Embryonic facial prominence (tissue), 1 donor: Measurements from ENCODE around the gene RFTN1.

Source experiments
- DNase-seq: peaks from one replicate; pipeline ENCODE4 v3.0.0-alpha.2; 2016; ENCODE audit errors: extremely low spot score

The RFTN1 gene

DNA sequence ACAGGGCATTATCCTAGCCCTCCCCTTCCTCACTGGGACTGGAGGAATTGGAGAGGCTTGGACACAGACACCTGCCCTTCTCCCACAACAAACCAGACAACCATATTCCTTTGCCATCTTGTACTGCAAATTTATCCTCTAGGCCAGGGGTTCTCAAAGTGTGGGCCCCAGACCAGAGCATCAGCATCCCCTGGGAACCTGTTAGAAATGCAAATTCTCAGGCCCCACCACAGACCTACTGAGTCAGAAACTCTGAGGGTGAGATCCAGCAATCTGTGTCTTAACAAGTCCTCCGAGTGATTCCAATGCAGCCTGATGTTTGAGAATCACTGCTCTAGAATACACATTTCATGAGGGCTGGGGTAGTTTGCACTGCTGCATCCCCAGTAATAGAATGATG, 133.1 kb downstream of the RFTN1 start:
- DNase-seq: no peak

DNA sequence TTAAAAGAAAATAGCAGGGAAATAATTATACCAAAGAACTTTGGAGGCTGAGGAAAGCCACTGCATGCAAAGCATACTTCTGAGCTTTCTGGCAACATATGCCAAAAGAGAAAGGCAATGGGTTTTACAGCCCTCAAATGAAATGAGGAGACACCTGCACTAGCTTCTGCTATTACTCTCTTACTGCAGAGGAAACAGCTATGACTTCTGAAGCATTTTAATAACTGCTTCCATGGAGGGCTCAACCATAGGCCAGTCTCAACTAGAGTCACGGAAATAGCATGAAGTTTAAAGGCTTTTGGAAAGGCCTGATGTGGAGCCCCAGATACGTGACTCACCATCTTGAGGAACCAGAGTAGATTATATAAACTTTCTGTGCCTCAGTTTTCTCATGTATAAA, 133.7 kb downstream of the RFTN1 start:
- no peak for DNase-seq

DNA sequence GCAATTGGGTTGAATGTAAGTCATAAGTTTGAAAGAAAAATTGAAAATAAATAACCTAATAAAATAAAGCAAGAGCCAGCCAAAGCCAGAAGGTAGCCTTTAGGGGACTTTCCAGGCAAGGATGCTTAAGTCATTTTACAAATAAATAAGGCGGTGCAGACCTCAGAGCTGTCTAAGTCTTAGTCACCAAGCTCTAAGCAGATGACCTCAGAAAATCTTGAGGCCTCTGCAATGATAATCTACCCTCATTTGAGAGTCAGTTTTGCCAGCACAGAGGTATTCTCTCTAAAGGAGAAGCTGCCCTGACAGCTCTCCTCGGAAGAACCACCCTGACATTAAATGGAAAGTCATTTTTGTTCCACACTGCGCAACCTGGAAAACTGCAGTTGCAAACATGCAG, 134.6 kb downstream of the RFTN1 start:
- no peak for DNase-seq

DNA sequence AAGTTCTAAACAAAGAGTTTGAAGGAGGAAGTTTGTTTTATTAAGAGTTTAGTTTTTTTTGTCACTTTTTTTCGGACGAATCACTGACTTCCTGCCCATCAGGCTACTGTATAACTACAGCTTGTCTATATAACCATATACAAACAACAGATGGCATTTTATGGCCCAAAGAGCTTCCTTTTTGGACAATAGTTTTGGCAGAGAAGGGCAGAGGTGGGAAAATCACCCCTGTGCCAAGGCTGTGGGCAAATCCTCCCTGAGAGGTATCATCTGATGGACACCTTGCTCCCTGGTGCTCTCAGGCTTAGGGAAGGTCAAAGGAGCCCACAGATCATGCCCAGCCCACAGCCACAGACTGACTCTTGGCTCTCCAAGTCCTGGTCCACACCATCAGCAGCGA, 135.1 kb downstream of the RFTN1 start:
- no peak for DNase-seq

DNA sequence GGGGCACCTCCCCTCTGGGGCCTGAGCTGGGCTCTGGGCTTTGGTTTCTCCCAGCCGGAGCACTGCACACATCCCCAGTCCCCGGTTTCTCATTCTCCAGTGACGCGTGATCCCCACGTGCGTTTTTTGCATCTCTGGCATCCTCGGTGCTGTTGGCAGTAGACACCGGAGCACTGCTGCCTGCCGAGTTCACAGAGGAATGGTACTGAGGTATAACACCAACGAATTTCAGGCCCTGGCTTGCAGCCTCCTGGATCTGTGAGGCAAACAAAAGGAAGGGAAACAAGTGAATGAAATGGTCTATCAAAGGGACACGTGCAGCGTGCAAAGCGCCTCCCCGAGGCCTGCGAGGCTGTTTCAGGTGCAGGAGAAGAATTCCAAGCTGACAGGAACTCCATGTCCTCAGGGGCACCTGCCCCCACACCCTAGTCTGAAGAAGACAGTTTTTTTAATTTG, 135.6 kb downstream of the RFTN1 start:
- DNase-seq: no peak

DNA sequence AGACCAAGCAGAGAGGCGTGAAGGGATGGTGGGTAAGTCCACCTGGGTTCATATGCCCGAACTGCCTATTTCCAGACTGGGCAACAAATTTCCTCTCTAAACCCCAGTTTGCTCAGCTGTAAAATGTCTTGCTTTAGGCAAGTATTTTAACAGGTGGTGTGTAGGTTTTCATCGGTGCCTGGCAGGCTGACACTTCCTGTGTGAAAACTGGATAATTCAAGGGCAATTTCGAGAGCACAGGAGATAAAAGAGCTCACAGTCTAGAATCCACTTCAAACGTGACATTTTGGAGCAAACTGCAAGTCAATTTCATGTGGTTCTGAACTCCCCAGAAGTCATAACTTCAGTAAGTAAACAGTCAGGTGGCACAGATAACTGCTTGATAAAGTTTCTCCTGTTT, 136.3 kb downstream of the RFTN1 start:
- no peak for DNase-seq

DNA sequence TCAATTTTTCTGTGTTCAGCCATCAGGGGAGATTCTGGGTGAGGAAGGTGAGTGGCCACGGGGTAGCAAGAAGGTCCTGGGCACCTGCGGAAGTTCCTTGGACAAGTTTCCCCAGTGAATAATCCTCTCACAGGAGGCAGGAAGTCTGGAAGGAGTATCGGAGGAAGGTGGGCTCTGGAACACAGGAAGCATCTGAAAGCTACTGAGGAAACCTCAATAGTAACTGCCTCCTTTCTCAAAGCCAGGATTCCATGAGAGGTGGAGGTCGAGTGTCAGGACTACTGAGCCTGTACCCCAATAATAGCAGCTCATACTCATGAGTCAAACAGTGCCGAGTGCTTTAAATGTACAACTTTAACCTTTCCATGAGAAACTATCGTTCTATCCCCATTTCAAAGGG, 137.6 kb downstream of the RFTN1 start:
- DNase-seq: no peak

DNA sequence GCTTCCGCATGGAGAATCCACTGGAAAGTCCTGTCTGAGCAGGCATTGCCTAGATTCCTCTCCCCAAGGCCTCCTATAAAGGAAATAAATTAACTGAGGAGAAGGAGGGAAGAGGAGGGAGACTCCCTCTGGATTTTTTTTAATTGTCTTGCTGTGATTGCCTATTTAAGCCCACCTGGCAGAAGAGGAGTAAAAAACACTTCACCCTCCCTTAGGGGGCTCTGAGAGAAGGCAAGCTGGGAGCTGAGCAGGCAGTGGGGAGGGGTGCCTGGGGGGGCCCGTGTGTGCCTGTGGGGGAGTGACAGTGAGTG, 138.6 kb downstream of the RFTN1 start:
- no peak for DNase-seq

DNA sequence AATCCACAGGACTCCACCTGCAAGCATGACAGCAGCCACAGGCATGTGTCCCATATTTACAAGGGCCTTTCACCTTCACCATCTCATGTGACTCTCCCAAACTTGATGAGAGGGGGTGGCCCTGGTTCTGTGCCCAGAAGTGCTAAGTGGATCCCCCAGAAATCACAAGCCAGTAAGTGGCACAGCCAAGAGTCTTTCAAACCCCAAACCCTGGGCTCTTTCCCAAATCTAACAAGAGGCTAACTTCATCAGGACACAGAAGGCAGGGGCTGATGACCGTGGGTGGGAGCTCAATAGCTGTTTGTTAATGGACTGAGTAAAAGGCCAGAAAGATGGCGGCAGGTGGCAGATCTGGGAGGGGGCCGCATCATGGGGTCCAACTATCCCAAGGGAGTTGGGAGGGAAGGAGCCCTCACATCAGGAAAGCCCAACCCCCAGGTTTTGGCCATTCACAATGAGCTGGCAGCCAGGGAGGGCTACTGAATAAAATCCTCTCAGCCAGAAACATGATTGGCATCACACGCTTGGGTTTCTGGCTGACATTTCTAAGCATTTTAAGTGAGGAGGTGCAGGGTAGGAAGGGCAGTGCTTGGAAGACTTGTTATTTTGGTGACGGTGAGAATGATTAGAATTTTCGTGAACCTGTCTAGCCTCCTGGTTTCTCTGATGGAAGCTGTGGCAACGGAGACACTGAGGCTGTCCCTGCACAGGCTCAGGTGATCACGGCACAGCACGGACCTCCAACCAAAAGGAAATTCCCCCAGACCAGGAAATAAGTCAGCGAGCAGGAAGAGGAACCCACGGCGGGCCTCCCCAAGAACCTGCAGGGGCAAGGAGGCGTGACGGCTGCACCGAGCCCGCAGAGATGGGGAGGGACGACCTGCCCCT, 139.2 kb downstream of the RFTN1 start:
- DNase-seq: no peak

DNA sequence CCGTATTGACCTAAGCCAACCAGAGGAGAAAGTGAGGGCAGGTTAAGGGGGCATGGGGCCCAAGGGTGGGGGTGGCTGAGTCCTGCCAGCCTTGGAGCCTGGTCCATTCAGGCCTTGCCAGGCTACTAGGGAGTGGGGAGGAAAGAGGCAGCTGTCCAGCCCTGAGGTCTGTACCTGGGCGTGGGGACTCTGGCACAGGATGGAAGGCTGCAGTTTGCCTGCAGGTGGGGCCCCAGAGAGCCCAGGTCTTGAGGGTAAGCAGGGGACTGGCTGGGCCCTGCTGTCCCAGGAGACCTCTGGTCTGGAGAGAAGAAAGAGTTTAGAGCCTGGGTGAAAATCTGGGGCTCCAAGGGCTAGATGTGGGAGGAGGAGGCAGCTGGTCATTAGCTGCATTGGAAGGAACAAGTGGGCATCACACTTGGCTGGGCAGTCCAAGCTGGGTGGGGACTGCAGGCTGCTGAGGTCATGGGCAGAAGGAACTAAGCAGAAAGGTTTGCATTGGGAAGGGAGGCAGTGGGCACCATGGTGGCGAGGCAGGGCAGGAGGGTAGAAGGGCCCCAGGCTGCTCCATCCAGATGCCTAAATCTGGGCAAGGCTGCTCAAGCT, 140.1 kb downstream of the RFTN1 start:
- no peak for DNase-seq

DNA sequence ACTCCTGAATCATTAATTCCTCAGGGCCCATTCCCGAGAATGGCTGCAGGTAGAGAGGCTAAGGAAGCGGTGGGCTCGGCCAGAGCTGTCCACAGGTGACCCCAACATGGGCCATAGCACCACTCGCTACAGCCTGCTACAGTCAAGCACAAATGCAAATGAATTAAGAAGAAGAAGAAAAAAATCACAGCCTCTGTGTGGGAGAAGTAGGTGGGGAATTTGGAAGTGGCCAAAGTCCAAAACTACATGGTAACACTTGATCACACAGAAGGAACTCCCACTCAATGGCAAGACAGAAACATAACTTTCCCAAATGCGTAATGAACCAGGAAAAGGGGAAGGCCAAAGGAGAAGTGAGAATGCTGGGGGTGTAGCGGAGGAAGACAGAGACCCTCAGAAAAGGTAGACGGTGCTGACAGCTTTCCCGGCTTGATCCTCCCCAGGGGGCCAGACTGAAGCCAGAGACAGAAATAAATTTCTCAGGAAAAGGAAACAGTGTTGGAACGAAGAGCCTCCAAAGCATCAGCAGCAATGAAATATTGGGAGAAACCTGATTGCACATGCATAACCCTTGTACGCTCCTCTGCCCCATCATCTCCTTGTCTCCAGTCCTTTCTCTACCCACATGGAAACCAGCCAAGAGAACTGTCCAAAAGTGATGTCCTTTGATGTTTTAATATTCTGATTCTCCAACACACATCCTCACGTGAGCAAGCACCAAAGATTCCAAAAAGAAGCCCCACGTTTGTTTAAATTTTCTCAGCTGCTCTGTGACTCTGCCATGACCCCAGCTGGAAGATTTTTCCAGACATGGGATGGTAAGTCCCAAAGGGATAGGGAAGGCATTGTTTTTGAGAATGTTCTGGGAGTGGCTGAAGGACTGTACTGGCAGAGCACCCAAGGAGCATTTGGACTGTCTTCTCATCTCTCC, 140.9 kb downstream of the RFTN1 start:
- no peak for DNase-seq

DNA sequence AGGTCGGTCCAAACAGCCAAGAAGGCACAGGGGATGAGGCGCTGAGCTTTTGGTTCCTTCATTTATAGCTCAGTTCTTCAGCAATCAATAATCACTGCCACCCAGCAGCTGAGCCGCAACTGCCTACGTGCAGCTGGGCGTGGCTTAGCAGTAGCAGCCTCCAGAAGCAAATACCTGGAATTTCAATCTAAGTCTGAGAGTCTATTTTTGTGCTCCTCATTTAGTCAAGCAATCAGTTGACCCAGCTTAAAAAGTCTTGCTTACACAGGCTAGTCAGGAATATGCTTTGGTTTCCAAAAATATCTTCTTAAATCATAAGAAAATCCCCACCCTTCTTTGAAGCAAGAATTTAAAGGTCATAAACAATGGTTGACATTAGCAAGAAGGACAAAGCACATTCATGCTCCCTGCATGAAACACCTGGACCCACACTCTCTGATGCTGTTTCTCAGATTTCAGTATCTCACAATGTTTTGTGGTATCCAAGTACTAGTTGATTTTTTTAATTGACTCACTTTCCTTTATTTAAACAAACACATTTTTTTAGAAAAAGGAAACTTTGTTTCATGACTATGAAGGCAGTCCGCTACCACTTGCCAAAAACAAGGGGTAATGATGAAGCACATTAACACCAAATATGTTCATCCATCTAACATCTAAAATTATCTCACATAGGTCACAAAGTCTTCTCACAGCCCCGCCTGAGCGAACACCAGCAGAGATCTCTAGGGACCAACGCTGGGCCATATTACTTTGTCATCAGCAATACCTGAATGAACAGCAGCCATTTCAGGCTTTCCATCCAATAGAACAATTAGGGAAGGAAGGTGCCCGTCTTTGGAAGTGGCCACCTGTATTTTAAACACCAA, 142.4 kb downstream of the RFTN1 start:
- DNase-seq: no peak

DNA sequence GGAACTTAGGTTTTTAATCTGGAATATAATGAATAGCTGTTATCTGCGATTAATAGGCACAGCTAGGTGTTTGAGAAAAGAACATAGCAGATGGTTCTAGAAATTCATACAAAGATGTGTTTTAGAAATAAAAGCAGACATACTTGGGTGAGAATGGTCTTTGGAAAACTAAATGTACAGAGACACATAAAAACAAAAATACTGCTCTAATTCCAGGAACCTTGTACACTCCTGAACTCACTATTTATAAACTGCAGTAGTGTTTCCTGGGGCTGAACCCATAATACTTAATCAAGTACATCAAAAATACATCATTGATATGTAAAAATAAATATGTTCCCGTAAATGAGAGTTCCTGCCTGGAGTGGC, 143.0 kb downstream of the RFTN1 start:
- no peak for DNase-seq

DNA sequence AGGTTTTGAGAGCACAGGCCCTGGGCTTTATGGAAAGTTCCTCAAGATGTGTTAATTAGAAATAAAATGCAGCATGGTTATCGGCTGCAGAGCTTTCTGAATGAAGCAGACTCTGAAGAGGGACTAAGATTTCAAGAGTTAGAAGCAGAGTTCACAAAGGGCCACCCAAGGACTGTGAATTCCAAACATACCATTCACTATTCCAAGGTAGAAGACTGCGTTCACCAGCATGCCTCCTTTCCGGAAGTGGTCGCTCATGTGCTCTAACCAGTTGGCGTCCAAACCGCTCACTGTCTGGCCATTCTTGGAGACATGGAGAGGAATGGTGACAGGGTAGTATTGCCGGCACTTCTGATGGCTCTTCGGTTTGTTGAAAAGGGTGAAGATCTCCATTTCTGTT, 143.6 kb downstream of the RFTN1 start:
- DNase-seq: no peak

DNA sequence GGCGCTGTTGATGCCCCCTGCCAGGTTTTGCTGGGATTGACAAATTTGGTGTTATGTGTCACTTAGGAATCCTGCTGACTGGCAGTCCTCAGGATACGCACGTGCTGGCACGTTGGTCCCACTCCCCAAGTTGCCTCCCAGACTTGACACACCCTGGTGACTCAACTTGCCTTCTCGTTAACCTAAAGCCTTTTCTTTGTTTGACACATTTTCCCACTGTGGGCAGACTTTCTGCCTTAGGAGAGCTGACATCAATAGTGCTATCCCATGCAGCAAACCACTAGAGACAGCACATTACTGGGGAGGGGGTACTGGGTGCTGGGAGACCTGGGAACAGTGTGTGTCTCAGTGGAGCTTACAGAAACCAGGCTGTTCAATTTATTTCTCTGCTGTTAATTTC, 144.2 kb downstream of the RFTN1 start:
- no peak for DNase-seq

DNA sequence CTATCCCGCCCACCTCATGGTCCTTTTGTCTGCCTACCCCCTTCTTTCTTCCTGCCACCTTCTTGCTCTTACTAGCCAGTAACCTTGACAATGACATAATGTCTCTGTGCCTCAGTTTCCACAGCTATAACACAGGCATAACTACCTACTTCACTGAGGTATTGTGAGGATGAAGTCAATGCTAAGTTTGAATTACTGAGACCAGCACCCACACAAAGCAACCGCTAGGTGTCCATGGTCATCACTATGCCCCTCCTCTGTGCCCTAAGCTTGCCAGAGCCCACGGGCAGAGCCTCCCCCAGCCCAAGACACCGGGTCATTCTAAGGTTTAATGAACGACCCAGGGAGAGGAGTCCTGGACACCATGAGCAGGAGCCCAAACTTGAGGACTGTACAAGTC, 146.9 kb downstream of the RFTN1 start:
- DNase-seq: no peak

DNA sequence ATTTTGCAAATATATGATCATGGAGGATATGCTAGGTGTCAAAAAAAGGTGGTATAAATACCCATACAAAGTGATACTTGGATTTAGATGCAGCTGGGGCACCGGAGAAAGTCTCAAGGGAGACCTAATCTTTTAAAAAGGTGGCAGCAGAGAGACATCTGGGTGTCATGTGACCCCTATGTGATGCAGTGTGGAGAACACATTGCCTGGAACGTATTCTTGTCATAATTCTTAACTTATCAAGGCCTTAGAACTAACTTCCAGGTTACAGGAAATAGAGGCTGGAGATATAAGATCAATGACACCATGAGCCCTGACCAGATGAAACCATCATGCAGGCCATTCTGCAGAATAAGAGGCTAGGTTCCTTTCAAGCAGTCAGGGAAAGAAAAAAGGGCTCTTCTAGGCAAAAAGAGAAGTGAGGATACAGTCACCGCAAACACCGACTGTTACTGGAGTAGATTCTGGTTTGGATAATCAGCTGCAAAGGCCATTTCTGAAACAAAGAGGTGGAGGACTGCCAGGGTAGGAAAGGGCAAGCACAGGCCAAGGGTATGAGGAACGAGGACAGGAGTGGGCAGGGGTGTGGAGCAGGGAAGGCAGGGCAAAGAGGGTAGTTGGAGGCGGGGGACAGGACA, 147.9 kb downstream of the RFTN1 start:
- no peak for DNase-seq

DNA sequence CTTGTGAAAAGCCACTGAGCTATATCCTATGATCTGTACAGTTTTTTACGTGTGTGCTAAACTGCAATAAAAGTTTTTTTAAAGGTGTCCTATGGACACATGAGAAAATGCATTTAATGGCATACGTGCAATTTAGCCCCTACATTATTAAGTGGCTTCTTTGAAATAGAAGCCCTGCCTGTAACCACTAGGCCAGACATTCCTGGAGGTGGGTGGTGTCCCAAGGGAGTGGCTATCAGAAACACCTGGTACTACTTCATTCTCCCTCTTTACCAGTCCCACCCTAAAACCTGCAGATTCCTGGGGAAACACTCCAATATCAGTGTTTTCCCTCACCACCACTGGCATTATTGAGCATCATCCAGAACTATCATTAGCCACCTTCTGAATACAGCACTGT, 148.5 kb downstream of the RFTN1 start:
- DNase-seq: no peak

DNA sequence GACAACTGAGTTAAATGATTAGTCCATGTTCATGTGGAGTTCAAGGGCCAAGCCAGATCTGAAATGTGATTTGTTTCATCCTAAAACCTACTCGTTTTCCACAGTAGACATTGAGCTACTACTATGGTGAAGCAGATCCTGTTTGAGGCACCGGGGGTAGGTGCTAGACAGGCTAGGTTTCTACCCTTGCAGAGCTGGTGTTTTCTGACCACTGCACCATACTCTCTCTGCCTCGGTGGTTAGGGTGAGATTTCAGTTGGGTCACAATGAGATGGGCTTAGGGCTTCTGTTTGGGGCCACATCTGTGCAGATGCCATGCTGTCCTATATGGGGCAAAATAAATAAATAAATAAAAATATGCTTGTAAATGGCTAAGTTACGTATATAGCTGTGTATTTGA, 149.2 kb downstream of the RFTN1 start:
- DNase-seq: no peak

DNA sequence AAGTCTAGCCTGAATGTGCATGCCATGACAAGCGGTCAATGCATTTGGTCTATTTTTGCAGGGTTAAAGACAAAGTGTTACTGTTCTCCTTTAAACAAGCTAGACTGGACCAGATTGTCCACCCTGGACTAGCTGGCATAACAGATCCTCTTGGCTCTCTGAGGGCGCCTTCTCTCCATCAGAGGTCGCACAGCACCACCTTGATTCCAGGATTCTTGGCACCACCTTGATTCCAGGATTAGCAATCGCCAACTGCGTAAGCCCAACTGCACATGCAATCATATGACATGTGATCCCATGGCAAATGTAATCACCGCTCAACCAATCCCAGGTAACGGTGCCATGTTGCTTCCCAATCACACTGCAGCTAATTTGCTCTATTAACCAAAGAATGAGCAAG, 149.9 kb downstream of the RFTN1 start:
- DNase-seq: no peak

DNA sequence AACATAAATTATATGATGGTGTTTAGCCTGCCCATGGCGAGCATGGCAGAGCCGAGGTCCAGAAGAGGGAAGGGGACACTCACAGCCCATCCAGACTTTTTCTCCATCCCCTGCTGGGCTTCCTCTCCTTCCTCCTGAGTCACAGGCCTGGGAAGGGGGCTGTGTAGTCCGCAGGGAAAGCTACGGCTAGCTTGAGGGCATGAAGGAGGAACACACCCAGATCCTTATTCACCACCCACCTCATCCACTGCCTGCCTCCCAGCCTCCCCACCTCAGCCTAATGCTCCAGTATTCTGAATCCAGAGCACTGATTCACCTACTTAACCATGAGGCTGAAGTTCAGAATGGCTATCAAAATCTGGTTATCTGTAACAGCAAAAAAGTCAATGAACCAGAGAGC, 150.7 kb downstream of the RFTN1 start:
- DNase-seq: no peak
